Stimulated activated naive CD8-positive, alpha-beta T cell treated with anti-CD3 and anti-CD28 coated beads, Interleukin-15, Interleukin-2, amounts not matched to agents 100 ng/mL and 50 ng/mL, for 24 hours (primary cell): Measurements from ENCODE around the gene CHRND.

Experiments
- H3K27ac Mint-ChIP-seq: one replicate; pipeline ENCODE4 v1.8.0; 2021; ENCODE audit warnings: mild to moderate bottlenecking, mixed read lengths
- H3K27me3 Mint-ChIP-seq: one replicate; pipeline ENCODE4 v1.8.0; 2021; ENCODE audit warnings: mixed read lengths
- H3K36me3 Mint-ChIP-seq: one replicate; pipeline ENCODE4 v1.8.0; 2021; ENCODE audit warnings: low read depth, mixed read lengths
- H3K4me1 Mint-ChIP-seq: one replicate; pipeline ENCODE4 v1.8.0; 2021; ENCODE audit warnings: low read depth, mixed read lengths
- H3K4me3 Mint-ChIP-seq: one replicate; pipeline ENCODE4 v1.8.0; 2021; ENCODE audit warnings: mild to moderate bottlenecking, mixed read lengths
- H3K9me3 Mint-ChIP-seq: one replicate; pipeline ENCODE4 v1.8.0; 2021; ENCODE audit warnings: mixed read lengths

The CHRND gene

DNA sequence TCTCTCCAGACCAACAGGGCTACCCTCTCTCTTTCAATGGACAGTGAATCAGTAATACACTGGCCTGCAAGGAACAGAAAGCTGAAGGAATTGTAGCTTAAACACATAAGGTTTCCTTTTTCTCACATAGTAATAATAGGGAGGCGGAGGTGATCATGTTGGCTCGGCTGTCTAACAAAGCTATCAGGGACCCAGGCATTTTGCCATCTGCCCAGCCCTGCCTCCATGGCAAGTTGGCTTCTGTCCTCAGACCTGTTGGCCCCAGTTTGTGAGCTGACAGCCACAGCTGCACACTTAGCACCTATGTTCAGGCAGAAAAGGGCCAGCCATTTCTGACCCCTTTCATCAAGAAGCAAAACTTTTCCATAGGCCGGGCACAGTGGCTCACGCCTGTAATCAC lies 11.5 kb downstream of the CHRND start:
- Mint-ChIP-seq H3K27ac (no peak overlapping the region), H3K4me1 (peaks cover 5% of the 10 kb centered on the region), H3K27me3 (peaks cover 5% of the 10 kb centered on the region), H3K36me3 (no peaks in the 10 kb centered on the region), H3K4me3 (no peak overlapping the region), H3K9me3 (no peaks in the 10 kb centered on the region)

DNA sequence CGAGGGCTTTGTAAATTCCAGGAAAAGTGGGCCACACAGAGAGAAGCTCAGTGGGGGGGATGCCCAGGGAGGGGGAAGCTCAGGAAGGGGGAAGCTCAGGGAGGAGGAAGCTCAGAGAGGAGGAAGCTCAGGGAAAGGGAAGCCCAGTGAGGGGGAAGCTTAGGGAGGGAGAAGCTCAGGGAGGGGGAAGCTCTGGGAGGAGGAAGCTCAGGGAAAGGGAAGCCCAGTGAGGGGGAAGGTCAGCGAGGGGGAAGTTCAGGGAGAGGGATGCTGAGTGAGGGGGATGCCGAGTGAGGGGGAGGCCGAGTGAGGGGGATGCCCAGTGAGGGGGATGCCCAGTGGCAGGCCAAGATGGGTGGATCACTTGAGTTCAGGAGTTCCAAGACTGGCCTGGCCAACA lies 12.7 kb downstream of the CHRND start:
- Mint-ChIP-seq H3K36me3 (no peaks in the 10 kb centered on the region), H3K27ac (no peak overlapping the region), H3K4me1 (peaks cover 5% of the 10 kb centered on the region), H3K27me3 (peaks cover 5% of the 10 kb centered on the region), H3K9me3 (no peaks in the 10 kb centered on the region), H3K4me3 (no peak overlapping the region)

DNA sequence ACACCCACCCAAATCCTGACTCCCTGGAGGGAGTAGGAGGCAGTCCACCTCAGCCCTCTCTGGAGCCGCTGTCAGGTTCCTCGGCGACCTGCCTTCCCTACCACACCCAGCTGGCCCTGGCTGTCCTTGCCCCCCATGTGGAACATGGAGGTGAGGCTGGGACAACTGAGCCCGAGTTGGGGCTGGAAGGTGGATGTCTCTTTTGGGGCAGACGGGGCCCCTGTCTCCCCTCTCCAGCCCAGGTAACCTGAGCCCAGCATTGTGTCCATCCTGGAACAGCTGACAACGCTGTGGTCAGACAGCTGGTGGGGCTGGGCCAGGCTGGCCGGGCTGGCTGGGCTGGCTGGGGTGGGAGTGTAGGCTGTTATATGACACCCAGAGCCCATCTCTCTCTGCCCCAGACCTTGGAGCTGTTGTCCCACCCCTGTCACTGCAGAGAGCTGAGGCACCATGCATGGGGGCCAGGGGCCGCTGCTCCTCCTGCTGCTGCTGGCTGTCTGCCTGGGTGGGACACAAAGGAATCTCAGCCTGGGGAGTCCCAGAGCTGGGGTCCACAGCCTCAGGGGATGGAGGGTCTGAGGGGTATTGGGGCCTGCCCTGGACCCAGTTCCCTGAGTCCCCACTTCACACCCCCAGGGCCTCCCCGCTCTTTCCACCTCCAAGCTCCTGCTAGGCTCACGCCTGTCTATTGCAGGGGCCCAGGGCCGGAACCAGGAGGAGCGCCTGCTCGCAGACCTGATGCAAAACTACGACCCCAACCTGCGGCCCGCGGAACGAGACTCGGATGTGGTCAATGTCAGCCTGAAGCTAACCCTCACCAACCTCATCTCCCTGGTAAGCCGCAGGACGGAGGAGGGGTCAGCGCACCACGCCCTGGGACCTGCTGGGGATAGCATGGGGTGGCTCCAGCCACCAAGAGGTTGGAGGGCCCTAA lies 13.6 kb downstream of the CHRND start, which contains the start of gene CHRNG:
Gene CHRNG, plus strand, starts transcription at position 395 of the 934 bp plus-strand sequence. Its CDS starts 56 bp downstream, at position 451.
- Mint-ChIP-seq H3K27ac (no peak within 1 kb of the TSS), H3K4me3 (no peak within 1 kb of the TSS), H3K4me1 (peaks cover 5% of the 10 kb centered on the region), H3K27me3 (peaks cover 5% of the 10 kb centered on the region), H3K9me3 (no peaks in the 10 kb centered on the region), H3K36me3 (no peaks in the 10 kb centered on the region)

- Mint-ChIP-seq H3K27me3 (peaks cover 5% of the 10 kb centered on the region), H3K4me3 (no peak overlapping the region), H3K4me1 (peaks cover 5% of the 10 kb centered on the region), H3K9me3 (no peaks in the 10 kb centered on the region), H3K27ac (no peak overlapping the region), H3K36me3 (peaks cover 2% of the 10 kb centered on the region)
These were observed 14.6 kb downstream of the CHRND start for GRCh38 chr2:232540441-232541041.

GRCh38 chr2:232541195-232541960 lies 15.4 kb downstream of the CHRND start:
- H3K27ac Mint-ChIP-seq: no peak overlapping the region

DNA sequence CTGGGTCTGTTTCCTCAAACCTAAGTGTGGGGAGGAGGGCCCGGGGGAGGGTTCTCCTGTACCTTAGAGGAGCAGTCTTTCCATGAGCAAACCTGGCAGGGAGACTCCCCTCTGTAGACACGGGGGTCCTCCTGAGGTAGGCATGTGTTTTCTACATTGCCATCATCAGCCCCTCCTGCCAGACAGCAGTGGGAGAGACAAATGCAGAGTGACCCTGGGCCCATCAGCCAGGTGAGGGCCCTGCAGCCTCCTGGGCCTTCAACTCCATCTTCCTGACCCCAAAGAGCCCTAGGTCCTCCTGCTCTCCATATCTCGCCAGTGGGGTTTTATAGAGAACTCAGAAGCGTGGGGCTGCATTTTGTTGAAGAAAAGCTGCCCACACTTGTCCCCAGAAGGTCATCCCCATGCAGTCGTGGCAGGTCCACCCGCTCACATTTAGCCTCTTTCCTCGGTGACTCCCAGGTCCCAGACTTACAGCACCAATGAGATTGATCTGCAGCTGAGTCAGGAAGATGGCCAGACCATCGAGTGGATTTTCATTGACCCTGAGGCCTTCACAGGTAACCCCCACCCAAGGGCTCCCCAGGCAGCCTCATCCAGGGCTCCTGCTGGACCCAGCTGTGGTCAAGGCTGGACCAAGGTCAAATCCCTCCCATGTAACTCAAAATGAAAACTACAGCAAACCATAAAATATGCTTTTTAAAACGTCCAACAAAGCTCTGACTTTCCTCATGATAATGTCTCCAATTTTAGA lies 16.2 kb downstream of the CHRND start:
- Mint-ChIP-seq H3K27me3 (peaks cover 4% of the 10 kb centered on the region), H3K27ac (no peak overlapping the region), H3K4me1 (peaks cover 10% of the 10 kb centered on the region), H3K9me3 (no peaks in the 10 kb centered on the region), H3K36me3 (peaks cover 13% of the 10 kb centered on the region), H3K4me3 (no peak overlapping the region)

More at GRCh38 chr2:232541195-232541960, 15.4 kb downstream of the CHRND start:
- H3K36me3 Mint-ChIP-seq: peaks cover 9% of the 10 kb centered on the region
- no peak overlapping the region for H3K4me3 Mint-ChIP-seq
- H3K9me3 Mint-ChIP-seq: no peaks in the 10 kb centered on the region
- H3K27me3 Mint-ChIP-seq: peaks cover 5% of the 10 kb centered on the region
- peaks cover 6% of the 10 kb centered on the region for H3K4me1 Mint-ChIP-seq

GRCh38 chr2:232542715-232543467 lies 16.9 kb downstream of the CHRND start:
- Mint-ChIP-seq H3K9me3 (no peaks in the 10 kb centered on the region), H3K4me1 (peaks cover 18% of the 10 kb centered on the region), H3K36me3 (peaks cover 21% of the 10 kb centered on the region), H3K27me3 (no peaks in the 10 kb centered on the region), H3K27ac (no peak overlapping the region), H3K4me3 (no peak overlapping the region)

DNA sequence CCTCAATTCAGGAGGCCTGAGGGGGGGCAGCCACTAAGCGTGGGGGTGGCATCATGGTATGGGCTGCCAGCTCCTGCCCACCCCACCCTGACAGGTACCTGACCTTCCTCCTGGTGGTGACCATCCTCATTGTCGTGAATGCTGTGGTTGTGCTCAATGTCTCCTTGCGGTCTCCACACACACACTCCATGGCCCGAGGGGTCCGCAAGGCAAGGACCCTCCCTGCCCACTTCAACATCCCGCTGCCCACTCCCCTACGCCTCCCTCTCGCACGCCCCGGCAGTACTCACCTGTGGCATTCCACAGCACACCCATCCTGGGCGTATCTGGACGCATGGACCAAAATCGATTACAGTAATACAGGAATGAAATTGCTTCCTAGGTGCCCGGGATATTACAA lies 17.5 kb downstream of the CHRND start:
- Mint-ChIP-seq H3K4me3 (no peak overlapping the region), H3K9me3 (peaks cover 2% of the 10 kb centered on the region), H3K27ac (no peak overlapping the region), H3K27me3 (no peaks in the 10 kb centered on the region), H3K36me3 (peaks cover 27% of the 10 kb centered on the region), H3K4me1 (peaks cover 24% of the 10 kb centered on the region)

GRCh38 chr2:232543928-232544631 lies 18.1 kb downstream of the CHRND start:
- peaks cover 5% of the 10 kb centered on the region for H3K9me3 Mint-ChIP-seq
- H3K36me3 Mint-ChIP-seq: peaks cover 32% of the 10 kb centered on the region
- H3K4me3 Mint-ChIP-seq: no peak overlapping the region
- H3K27ac Mint-ChIP-seq: no peak overlapping the region
- H3K4me1 Mint-ChIP-seq: peaks cover 26% of the 10 kb centered on the region
- H3K27me3 Mint-ChIP-seq: no peaks in the 10 kb centered on the region

GRCh38 chr2:232544674-232545073 lies 18.7 kb downstream of the CHRND start:
- Mint-ChIP-seq H3K36me3 (peaks cover 38% of the 10 kb centered on the region), H3K4me3 (no peak overlapping the region), H3K9me3 (peaks cover 5% of the 10 kb centered on the region), H3K4me1 (peaks cover 31% of the 10 kb centered on the region), H3K27me3 (no peaks in the 10 kb centered on the region), H3K27ac (no peak overlapping the region)

GRCh38 chr2:232545511-232546375 lies 19.8 kb downstream of the CHRND start:
- H3K36me3 Mint-ChIP-seq: peaks cover 44% of the 10 kb centered on the region
- no peaks in the 10 kb centered on the region for H3K27me3 Mint-ChIP-seq
- peaks cover 34% of the 10 kb centered on the region for H3K4me1 Mint-ChIP-seq
- H3K27ac Mint-ChIP-seq: no peak overlapping the region
- no peak overlapping the region for H3K4me3 Mint-ChIP-seq
- H3K9me3 Mint-ChIP-seq: peaks cover 5% of the 10 kb centered on the region

DNA sequence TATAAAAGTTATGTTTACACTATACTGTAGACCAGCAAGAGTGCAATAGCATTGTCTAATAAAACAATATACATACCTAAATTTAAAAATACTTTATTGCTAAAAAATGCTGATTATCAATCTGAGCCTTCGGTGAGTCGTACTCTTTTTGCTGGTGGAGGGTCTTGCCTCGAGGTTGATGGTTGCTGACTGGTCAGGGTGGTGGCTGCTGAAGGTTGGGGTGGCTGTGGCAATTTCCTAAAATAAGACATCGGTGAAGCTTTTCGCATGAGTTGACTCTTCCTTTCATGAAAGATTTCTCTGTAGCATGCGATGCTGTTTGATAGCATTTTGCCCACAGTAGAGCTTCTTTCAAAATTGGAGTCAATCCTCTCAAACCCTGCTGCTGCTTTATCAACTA lies 22.0 kb downstream of the CHRND start:
- peaks cover 49% of the 10 kb centered on the region for H3K36me3 Mint-ChIP-seq
- H3K9me3 Mint-ChIP-seq: peaks cover 5% of the 10 kb centered on the region
- H3K27me3 Mint-ChIP-seq: no peaks in the 10 kb centered on the region
- H3K27ac Mint-ChIP-seq: peak overlapping the region; percentile 23
- peak overlapping the region; percentile 45 for H3K4me3 Mint-ChIP-seq
- H3K4me1 Mint-ChIP-seq: peaks cover 51% of the 10 kb centered on the region
